ENCODE data around the gene NF2.

DNA sequence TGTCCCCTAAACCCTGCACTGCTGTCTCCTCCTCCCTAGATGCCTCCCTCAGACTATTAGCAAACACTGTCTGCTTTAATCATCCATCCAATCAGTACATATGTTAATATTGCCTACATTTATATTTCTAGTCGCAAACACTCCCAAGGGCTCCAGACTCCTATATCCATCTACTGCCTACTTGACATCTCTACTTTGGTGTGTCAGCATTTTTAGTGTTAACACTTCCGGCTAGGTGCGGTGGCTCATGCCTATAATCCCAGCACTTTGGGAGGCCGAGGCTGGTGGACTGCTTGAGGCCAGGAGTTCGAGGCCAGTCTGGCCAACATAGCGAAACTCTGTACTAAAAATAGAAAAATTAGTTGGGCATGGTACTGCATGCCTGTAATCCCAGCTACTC, 44.4 kb upstream of the NF2 start:
- TF ChIP-seq POLR2A (IDR thresholded peaks at IDR 0.05) = no peak
- TF ChIP-seq, protein P1, sequence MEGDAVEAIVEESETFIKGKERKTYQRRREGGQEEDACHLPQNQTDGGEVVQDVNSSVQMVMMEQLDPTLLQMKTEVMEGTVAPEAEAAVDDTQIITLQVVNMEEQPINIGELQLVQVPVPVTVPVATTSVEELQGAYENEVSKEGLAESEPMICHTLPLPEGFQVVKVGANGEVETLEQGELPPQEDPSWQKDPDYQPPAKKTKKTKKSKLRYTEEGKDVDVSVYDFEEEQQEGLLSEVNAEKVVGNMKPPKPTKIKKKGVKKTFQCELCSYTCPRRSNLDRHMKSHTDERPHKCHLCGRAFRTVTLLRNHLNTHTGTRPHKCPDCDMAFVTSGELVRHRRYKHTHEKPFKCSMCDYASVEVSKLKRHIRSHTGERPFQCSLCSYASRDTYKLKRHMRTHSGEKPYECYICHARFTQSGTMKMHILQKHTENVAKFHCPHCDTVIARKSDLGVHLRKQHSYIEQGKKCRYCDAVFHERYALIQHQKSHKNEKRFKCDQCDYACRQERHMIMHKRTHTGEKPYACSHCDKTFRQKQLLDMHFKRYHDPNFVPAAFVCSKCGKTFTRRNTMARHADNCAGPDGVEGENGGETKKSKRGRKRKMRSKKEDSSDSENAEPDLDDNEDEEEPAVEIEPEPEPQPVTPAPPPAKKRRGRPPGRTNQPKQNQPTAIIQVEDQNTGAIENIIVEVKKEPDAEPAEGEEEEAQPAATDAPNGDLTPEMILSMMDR (IDR thresholded peaks at IDR 0.05) = no peak
